ENCODE measurements around the gene HCK.

Gene HCK

DNA sequence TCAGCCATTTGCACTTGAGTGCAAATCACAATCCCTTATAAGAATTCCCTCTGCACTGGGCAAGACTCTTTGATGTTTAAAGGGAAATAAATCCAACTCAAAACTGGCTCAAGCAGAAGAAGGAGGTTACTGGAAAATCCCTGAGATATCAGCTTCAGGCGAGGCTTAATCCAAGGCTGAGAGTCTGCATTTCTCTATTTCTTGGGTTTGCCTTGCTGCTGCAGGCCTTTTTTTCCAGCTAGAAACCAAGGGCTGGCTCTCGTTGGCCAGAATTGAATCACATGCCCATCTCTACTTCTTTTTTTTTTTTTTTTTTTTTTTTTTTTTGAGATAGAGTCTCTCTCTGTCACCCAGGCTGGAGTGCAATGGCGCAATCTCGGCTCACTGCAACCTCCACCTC is 11.7 kb downstream of the HCK start:
- no peak for DNase-seq

DNA sequence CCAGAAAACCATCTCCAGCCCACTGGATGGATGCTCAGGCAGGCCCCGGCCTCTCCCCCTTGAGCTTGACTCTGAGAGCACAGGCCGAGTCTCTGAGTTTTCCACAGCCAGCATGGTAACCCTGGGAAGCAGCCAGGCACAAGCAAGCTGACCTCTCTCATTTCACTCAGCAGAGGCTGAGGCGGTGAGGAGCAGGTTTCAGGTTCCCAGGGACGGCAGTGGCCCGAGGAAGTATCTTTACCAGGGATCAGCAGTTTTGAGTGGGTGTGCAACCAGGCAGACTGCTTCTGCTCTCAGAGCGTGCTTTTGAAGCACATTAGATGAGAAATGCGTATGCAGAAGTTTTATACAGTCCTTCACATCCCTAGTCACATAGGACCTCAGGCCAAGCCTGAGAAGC is 12.6 kb downstream of the HCK start:
- DNase-seq = no peak

DNA sequence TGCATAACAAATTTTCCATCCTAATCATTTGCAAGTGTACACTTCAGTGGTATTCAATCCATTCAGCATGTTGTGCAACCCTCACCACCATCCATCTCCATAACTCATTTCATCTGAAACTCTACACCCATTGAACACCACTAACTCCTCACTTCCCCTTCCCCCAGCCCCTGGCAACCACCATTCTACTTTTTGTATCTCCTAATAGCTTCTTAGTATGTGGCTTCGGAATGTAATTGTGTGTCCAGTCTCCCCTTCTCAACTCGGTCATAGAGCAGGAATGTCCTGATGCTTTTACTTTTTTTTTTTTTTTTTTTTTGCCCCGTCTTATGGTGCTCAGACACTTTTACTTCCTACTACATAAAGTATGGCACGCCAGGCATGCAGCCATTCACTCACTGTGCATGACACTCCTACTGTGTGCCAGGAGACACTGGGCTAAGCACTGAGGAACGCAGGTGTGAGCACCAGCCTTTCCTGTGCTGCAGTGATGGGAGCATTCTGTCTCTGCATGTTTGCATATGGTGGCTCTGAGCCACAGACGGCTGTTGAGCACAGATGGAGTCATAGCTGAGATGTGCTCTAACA is 15.3 kb downstream of the HCK start:
- DNase-seq = no peak

GRCh38 chr20:32068174-32068573 is 16.1 kb downstream of the HCK start:
- DNase-seq = no peak

- no peak for DNase-seq
These were observed 17.7 kb downstream of the HCK start for GRCh38 chr20:32069711-32070110.

- DNase-seq = no peak
These were observed 18.2 kb downstream of the HCK start for GRCh38 chr20:32070282-32070681.

DNA sequence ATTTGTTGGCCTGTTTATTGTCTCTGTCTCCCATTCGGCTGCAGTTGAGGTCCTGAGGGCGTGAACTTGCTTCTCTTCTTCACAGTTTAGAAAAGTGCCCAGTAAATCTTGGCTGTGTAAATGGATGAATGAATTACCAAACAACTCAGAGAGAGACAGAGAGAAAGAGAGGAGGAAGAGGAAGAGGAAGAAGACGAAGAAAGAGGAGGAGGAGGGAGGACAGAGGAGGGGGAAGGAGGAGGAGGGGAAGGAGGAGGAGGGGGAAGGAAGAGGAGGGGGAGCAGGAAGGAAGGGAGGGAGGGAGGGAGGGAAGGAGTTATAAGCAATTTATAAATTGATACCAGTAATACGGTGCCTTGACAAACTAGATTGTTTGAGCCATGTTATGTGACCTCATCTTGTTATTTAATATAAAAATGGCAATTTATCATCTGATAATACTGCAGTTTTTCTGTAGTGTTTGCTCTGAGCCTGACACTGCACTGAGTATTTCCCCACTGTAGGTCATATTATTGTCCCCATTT is 18.7 kb downstream of the HCK start:
- DNase-seq = no peak

- DNase-seq = no peak
These were observed 19.5 kb downstream of the HCK start for GRCh38 chr20:32071395-32072167.

DNA sequence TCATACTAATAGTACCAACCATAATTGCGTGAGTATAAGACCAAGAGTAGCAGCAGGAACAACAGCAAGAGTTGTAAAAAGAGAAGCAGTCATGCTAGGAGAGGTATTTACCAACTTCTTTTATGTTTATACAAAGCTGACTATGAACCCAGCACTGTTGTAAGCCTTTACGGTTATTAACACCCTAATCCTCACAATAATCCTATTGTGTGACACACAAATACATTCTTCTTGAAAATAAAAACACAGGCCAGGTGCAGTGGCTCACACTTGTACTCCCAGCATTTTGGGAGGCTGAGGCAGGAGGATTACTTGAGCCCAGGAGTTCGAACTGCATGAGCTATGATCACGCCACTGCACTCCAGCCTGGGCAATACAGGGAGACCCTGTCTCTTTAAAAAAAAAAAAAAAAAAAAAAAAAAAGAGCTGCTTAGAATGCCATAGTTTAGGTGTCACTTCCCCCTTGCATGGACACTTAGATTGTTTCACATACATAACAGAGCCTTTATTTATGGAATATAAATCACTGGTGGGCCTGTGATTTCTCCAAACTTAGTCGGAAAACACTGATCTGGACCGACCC is 20.2 kb downstream of the HCK start:
- DNase-seq = no peak

DNA sequence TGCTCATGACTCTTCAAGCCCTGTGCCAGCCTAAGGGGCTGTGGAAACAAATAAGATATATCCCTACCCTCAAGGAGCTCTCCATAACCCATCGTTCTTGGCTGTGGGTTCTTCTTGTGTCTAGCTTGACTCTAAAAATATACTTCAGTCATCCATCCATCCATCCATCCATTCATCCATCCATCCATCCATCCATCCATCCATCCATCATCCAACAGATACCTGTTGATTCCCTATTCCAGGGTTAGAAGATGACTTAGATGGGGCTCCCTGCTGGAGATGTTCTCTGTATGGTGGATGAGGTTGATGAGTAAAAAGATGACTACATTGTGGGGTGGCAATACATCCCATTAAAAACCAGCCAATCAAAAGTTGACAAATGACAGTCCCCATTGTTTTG is 23.5 kb downstream of the HCK start:
- no peak for DNase-seq

GRCh38 chr20:32077190-32077589 is 25.1 kb downstream of the HCK start:
- DNase-seq = no peak

DNA sequence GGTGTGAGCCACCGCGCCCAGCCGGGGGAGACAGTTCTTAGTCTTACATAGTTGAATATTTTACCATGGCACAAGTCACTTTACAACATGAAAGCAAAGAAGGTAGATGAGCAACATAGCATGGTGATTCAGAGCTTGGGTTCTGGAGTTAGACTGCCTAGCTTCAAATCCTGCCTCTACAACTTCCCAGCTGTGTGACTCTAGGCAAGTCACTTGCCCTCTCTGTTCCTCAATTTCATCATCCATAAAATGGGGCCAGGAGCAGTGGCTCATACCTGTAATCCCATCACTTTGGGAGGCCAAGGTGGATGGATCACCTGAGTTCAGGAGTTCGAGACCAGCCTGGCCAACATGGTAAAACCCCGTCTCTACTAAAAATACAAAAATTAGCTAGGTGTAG is 26.3 kb downstream of the HCK start:
- no peak for DNase-seq

DNA sequence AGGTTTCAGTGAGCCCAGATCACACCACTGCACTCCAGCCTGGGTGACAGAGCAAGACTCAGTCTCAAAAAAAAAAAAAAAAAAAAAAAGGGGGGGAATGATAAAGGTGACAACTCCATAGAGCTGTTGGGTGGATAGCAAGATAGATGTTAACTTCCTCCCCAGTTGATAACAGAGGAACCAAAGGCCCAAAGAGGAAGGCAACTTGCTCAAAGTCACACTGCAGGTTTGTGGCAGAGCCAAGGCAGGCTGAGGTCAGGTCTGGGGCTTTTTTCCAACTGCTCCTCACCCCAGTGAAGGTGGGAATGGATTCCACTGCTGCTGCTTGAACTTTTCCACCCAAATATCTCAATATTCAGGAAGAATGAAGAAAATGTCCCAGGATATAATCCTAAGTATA is 26.7 kb downstream of the HCK start:
- no peak for DNase-seq

- DNase-seq = no peak
These were observed 27.6 kb downstream of the HCK start for GRCh38 chr20:32079655-32080109.

- DNase-seq = no peak
These were observed 28.7 kb downstream of the HCK start for GRCh38 chr20:32080783-32081182.

GRCh38 chr20:32083469-32083868 is 31.4 kb downstream of the HCK start:
- DNase-seq = no peak

- no peak for DNase-seq
These were observed 35.0 kb downstream of the HCK start for GRCh38 chr20:32087070-32087469.

DNA sequence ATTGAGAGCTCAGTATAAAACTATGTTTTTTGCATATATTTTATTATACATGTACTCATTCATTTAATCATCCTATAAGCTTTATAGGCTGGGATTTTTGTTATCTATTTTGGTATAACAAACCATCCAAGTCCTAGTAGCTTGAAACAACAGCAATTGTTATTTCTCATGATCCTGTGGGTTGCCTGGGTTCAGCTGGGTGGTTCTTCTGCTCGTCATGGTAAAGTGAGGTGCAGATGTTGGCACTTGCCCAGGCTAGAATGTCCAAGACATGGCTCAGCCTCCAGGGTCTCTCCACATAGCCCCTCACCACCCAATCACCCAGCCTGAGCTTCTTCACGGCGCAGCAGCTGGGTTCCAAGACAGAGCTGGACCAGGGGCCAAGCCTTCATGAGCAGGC is 36.7 kb downstream of the HCK start:
- DNase-seq = no peak

DNA sequence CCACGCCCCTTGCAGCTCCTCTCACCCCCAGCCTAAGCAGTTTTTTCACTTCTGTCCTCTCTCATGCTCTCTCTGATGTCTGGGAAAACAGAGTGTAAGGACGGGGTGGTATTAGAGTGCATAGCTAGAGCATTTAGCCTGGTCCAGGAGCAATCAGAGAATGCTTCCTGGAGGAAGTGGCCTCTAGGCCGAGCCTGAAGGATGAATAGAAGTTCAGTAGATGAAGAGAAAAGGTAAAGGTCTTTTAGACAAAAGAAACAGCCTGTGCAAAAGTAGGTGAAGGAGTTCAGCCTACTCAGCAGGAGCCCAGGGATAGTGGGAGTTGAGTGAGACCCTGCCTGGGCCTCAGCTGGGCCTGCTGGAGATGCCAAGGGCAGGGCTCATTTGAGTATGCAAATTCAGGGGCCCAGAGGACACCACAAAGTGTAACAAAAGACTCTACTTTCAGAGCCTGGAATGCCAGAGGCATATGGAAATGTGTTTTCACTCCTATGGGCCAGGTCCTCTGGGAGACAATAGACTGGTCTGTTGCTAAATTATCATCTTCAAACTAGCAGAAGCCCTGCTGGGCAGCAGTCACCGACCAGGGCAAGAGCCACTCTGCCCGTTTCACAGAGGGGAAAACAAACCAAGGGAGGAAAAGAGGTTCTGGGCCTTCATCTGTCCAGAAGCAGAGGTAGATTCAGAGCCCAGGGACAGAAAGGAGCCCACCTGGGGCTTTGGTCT is 37.8 kb downstream of the HCK start:
- no peak for DNase-seq

DNA sequence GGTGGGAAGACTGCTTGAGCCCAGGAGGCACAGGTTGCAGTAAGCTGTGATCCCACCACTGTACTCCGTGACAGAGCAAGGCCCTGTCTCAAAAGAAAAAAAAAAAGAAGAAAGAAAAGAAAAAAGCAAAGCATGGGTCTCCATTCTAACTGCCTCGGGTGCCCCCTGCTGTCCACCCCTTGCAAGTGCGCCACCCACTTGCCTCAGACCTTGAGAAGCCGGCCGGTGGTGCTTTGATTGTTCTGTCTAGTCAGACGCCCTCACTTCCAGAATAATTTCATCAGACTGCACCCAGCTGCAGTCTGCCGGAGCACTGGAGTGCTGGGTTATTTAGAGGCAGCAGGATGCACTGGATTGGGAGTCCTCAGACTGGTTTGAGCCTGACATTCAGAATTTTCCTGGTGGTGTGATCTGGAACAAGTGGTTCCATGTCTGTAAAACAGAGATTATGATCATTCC is 39.9 kb downstream of the HCK start:
- DNase-seq = peak; percentile 71

- no peak for DNase-seq
These were observed 46.7 kb downstream of the HCK start for GRCh38 chr20:32098786-32099185.

- DNase-seq = no peak
These were observed 56.9 kb downstream of the HCK start for GRCh38 chr20:32108814-32109391.
